Type B pancreatic cell (in vitro differentiated cells): ENCODE measurements around the gene GNAO1. TPM values are rescaled to one million over a fixed set of nuclear protein-coding genes. Genes with fewer than 3 reads are reported as not detected.

Experiments used
- DNase-seq: peaks from one replicate; pipeline ENCODE4 v3.0.0; 2021; ENCODE audit warnings: mixed read lengths; ENCODE audit not compliant: unreplicated experiment; ENCODE audit errors: extremely low spot score
- H3K27ac Mint-ChIP-seq: 2 replicates; pipeline ENCODE4 v1.8.0; 2021; ENCODE audit warnings: mild to moderate bottlenecking, mixed read lengths
- H3K27me3 Mint-ChIP-seq: 2 replicates; pipeline ENCODE4 v1.8.0; 2021; ENCODE audit warnings: mixed read lengths
- H3K36me3 Mint-ChIP-seq: 2 replicates; pipeline ENCODE4 v1.8.0; 2021; ENCODE audit warnings: mixed read lengths
- H3K4me1 Mint-ChIP-seq: one replicate; pipeline ENCODE4 v1.8.0; 2021; ENCODE audit warnings: mixed read lengths; ENCODE audit not compliant: unreplicated experiment
- H3K4me3 Mint-ChIP-seq: 2 replicates; pipeline ENCODE4 v1.8.0; 2021; ENCODE audit warnings: mild to moderate bottlenecking, mixed read lengths
- H3K9me3 Mint-ChIP-seq: 2 replicates; pipeline ENCODE4 v1.8.0; 2021; ENCODE audit warnings: mixed read lengths
- CTCF ChIP-seq: fragments of 200-600 bp; sonication (generic); conservative IDR thresholded peaks from 2 replicates; pipeline ENCODE4 v1.5.0; 2021; ENCODE audit warnings: antibody characterized with exemption, mild to moderate bottlenecking
- total RNA-seq: library from RNA; stranded (reverse); gene quantifications from 2 replicates; pipeline ENCODE4 v1.2.1, GENCODE V29; 2021; ENCODE audit warnings: low replicate concordance

GNAO1 gene
- total RNA-seq, 1 donor from 2014 or later = 13.2 TPM

- Mint-ChIP-seq H3K27me3 (peaks cover 3% of the 10 kb centered on the region), H3K36me3 (no peaks in the 10 kb centered on the region), H3K4me1 (peaks cover 4% of the 10 kb centered on the region), H3K27ac (no peak overlapping the region), H3K4me3 (no peak overlapping the region), H3K9me3 (no peaks in the 10 kb centered on the region)
- DNase-seq = no peak
- no peak for TF ChIP-seq CTCF
Observed at GRCh38 chr16:56206951-56207350, 15.7 kb downstream of the GNAO1 start.

- H3K36me3 Mint-ChIP-seq = no peaks in the 10 kb centered on the region
- no peak for DNase-seq
- no peak for TF ChIP-seq CTCF
- peaks cover 4% of the 10 kb centered on the region for H3K4me1 Mint-ChIP-seq
- H3K4me3 Mint-ChIP-seq = no peak overlapping the region
- H3K27ac Mint-ChIP-seq = no peak overlapping the region
- no peaks in the 10 kb centered on the region for H3K9me3 Mint-ChIP-seq
- peaks cover 6% of the 10 kb centered on the region for H3K27me3 Mint-ChIP-seq
Observed at GRCh38 chr16:56207421-56207820, 16.1 kb downstream of the GNAO1 start.

GRCh38 chr16:56211435-56211981 is 20.2 kb downstream of the GNAO1 start:
- Mint-ChIP-seq H3K27ac (peak overlapping the region; percentile 50), H3K36me3 (no peaks in the 10 kb centered on the region), H3K4me3 (no peak overlapping the region), H3K9me3 (no peaks in the 10 kb centered on the region), H3K27me3 (peaks cover 6% of the 10 kb centered on the region), H3K4me1 (peaks cover 4% of the 10 kb centered on the region)
- no peak for DNase-seq
- TF ChIP-seq CTCF = no peak

GRCh38 chr16:56212144-56212543 is 20.9 kb downstream of the GNAO1 start:
- TF ChIP-seq CTCF = no peak
- Mint-ChIP-seq H3K4me3 (peak overlapping the region; percentile 17), H3K27ac (peak overlapping the region; percentile 50), H3K27me3 (peaks cover 7% of the 10 kb centered on the region), H3K4me1 (peaks cover 4% of the 10 kb centered on the region), H3K36me3 (no peaks in the 10 kb centered on the region), H3K9me3 (no peaks in the 10 kb centered on the region)
- no peak for DNase-seq

- peaks cover 11% of the 10 kb centered on the region for H3K27me3 Mint-ChIP-seq
- H3K4me1 Mint-ChIP-seq = no peaks in the 10 kb centered on the region
- H3K36me3 Mint-ChIP-seq = no peaks in the 10 kb centered on the region
- H3K4me3 Mint-ChIP-seq = no peak overlapping the region
- DNase-seq = no peak
- H3K27ac Mint-ChIP-seq = no peak overlapping the region
- H3K9me3 Mint-ChIP-seq = no peaks in the 10 kb centered on the region
- TF ChIP-seq CTCF = no peak
Observed at GRCh38 chr16:56221995-56222394, 30.7 kb downstream of the GNAO1 start.
